CD4-positive, alpha-beta T cell treated with Interleukin-17A for 4 hours (primary cell): Measurements from ENCODE around the gene USP16.
"Not testable (repeated sequence)": the region's sequence is repeated elsewhere in the genome, so short reads cannot be mapped to it uniquely, and the experiment has no call there.

Experiments used
- DNase-seq: peaks from one replicate; pipeline ENCODE4 v3.0.0-alpha.2; 2020; ENCODE audit warnings: mixed read lengths

Gene USP16

GRCh38 chr21:29024474-29025327 is at the start of gene USP16:
USP16 (plus strand) TSS chr21:29024668; CDS start chr21:29027914, 3,246 bp downstream.
- peak; percentile 97 for DNase-seq

GRCh38 chr21:28975397-28975796 is 49.1 kb upstream of the USP16 start:
- no peak for DNase-seq

- no peak for DNase-seq
Measured at GRCh38 chr21:28979092-28979491, 45.4 kb upstream of the USP16 start.

GRCh38 chr21:28982637-28983036 is 41.8 kb upstream of the USP16 start:
- DNase-seq: no peak

GRCh38 chr21:28986677-28987076 is 37.8 kb upstream of the USP16 start:
- no peak for DNase-seq

GRCh38 chr21:28988146-28988545 is 36.3 kb upstream of the USP16 start:
- DNase-seq: not testable (repeated sequence)

GRCh38 chr21:28991861-28992525 is 32.5 kb upstream of the USP16 start:
- DNase-seq: no peak

GRCh38 chr21:28992526-28993292 is 31.8 kb upstream of the USP16 start, which contains the start of gene LTN1:
LTN1 (minus strand) TSS chr21:28992877; CDS start chr21:28992805, 72 bp downstream.
- peak; percentile 99 for DNase-seq

- DNase-seq: no peak
Measured at GRCh38 chr21:28993293-28993629, 31.2 kb upstream of the USP16 start.

- peak; percentile 96 for DNase-seq
Measured at GRCh38 chr21:29002442-29003144, 21.9 kb upstream of the USP16 start.

GRCh38 chr21:29005696-29006095 is 18.8 kb upstream of the USP16 start:
- DNase-seq: no peak

- no peak for DNase-seq
Measured at GRCh38 chr21:29007135-29007534, 17.3 kb upstream of the USP16 start.

- no peak for DNase-seq
Measured at GRCh38 chr21:29007810-29008209, 16.7 kb upstream of the USP16 start.

- no peak for DNase-seq
Measured at GRCh38 chr21:29008367-29008766, 16.1 kb upstream of the USP16 start.

- DNase-seq: not testable (repeated sequence)
Measured at GRCh38 chr21:29011236-29011635, 13.2 kb upstream of the USP16 start.

GRCh38 chr21:29017639-29018237 is 6.7 kb upstream of the USP16 start:
- no peak for DNase-seq

- DNase-seq: peak; percentile 12
Measured at GRCh38 chr21:29018540-29018939, 5.9 kb upstream of the USP16 start.

GRCh38 chr21:29022166-29022565 is 2.3 kb upstream of the USP16 start:
- DNase-seq: peak; percentile 24

GRCh38 chr21:29025328-29025713 is 853 bp downstream of the USP16 start:
- no peak for DNase-seq

- no peak for DNase-seq
Measured at GRCh38 chr21:29029524-29029923, 5.1 kb downstream of the USP16 start.

- no peak for DNase-seq
Measured at GRCh38 chr21:29030909-29031308, 6.4 kb downstream of the USP16 start.

- no peak for DNase-seq
Measured at GRCh38 chr21:29033301-29033700, 8.8 kb downstream of the USP16 start.
